Karpas-422 (cell line): ENCODE results near the gene FLOT2. TPM values are rescaled to one million over a fixed set of nuclear protein-coding genes. Genes with fewer than 3 reads are reported as not detected.

Source experiments
- DNase-seq: peaks from one replicate; pipeline ENCODE4 v3.0.0-alpha.2; 2015
- H2AFZ ChIP-seq: fragments of 200-600 bp; sonication (generic); 2 replicates; pipeline ENCODE4 v1.6.1; 2014; ENCODE audit warnings: antibody characterized with exemption, low read length, mixed read lengths
- H3K27ac ChIP-seq: fragments of 200-600 bp; sonication (generic); 2 replicates; pipeline ENCODE4 v1.5.1; 2014; ENCODE audit warnings: mild to moderate bottlenecking, low read length, moderate library complexity
- H3K27me3 ChIP-seq: fragments of 200-600 bp; sonication (generic); 2 replicates; pipeline ENCODE4 v1.6.1; 2014; ENCODE audit warnings: low read length, mixed read lengths
- H3K36me3 ChIP-seq: fragments of 200-600 bp; sonication (generic); 2 replicates; pipeline ENCODE4 v1.6.1; 2014; ENCODE audit warnings: low read length, mixed read lengths; ENCODE audit not compliant: insufficient read depth
- H3K4me1 ChIP-seq: fragments of 200-600 bp; sonication (generic); 2 replicates; pipeline ENCODE4 v1.6.1; 2014; ENCODE audit warnings: mild to moderate bottlenecking, low read length, mixed read lengths
- H3K4me2 ChIP-seq: fragments of 200-600 bp; sonication (generic); 2 replicates; pipeline ENCODE4 v1.6.1; 2014; ENCODE audit warnings: low read length, low read depth, mild to moderate bottlenecking; ENCODE audit not compliant: poor library complexity, severe bottlenecking
- H3K4me3 ChIP-seq: fragments of 200-600 bp; sonication (generic); 2 replicates; pipeline ENCODE4 v1.5.1; 2014; ENCODE audit warnings: mild to moderate bottlenecking, antibody characterized with exemption, low read length, mixed read lengths
- H3K79me2 ChIP-seq: fragments of 200-600 bp; sonication (generic); 2 replicates; pipeline ENCODE4 v1.6.1; 2014; ENCODE audit warnings: mild to moderate bottlenecking, low read length, mixed read lengths
- H3K9ac ChIP-seq: fragments of 200-600 bp; sonication (generic); 2 replicates; pipeline ENCODE4 v1.6.0; 2014; ENCODE audit warnings: low read length
- H3K9me2 ChIP-seq: fragments of 200-600 bp; sonication (generic), shearing (Covaris generic); replicated peaks from 2 replicates; pipeline ENCODE4 v1.6.0; 2014; ENCODE audit warnings: mild to moderate bottlenecking, low read length, moderate library complexity; ENCODE audit not compliant: insufficient read depth
- H3K9me3 ChIP-seq: fragments of 300-700, 200-600 bp; sonication (generic); 2 replicates; pipeline ENCODE4 v1.6.1; 2014; ENCODE audit warnings: low read length, mixed read lengths
- H4K20me1 ChIP-seq: fragments of 200-600 bp; sonication (generic); 2 replicates; pipeline ENCODE4 v1.6.1; 2014; ENCODE audit warnings: mild to moderate bottlenecking, antibody characterized with exemption, low read length, low read depth; ENCODE audit not compliant: insufficient read depth
- total RNA-seq: library from RNA; depleted of rRNA; stranded (reverse); fragments of >200 nt; shearing (Covaris generic); gene quantifications from 2 replicates; pipeline ENCODE4 v1.2.3, GENCODE V29; 2014; ENCODE audit warnings: low replicate concordance

Gene FLOT2
- total RNA-seq, 1 experiment from 2014 or later = 35.8 TPM

DNA sequence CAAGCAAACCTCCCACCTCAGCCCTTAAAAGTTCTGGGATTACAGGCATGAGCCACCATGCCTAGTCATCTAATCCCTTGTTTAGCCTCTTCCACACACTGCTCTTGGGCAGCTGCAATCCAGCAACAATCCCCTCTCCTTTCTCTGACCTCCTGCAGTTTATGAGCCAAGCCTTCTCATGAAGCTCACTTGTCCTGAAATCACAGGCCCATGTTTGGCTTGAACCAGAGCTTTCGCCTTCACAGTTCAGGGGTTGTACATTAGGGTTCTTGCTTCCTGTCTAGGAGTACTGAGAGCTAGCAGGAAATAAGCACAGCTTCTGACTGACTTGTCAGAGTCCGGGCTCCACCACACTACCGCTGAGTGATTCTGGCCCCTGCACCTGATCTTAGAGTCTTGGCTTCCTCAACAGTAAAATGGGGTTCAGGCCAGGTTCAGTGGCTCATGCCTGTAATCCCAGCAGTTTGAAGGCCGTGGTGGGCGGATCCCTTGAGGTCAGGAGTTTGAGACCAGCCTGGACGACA lies 26.4 kb downstream of the FLOT2 start:
- Histone ChIP-seq H3K9me3 (no peaks in the 10 kb centered on the region), H3K27ac (no peak overlapping the region), H3K79me2 (no peaks in the 10 kb centered on the region), H4K20me1 (no peaks in the 10 kb centered on the region), H3K27me3 (no peaks in the 10 kb centered on the region), H3K9me2 (no peaks in the 10 kb centered on the region), H3K4me1 (peaks cover 7% of the 10 kb centered on the region), H3K4me3 (no peak overlapping the region), H2AFZ (no peak overlapping the region), H3K4me2 (no peak overlapping the region), H3K9ac (no peak overlapping the region), H3K36me3 (no peaks in the 10 kb centered on the region)
- no peak for DNase-seq

DNA sequence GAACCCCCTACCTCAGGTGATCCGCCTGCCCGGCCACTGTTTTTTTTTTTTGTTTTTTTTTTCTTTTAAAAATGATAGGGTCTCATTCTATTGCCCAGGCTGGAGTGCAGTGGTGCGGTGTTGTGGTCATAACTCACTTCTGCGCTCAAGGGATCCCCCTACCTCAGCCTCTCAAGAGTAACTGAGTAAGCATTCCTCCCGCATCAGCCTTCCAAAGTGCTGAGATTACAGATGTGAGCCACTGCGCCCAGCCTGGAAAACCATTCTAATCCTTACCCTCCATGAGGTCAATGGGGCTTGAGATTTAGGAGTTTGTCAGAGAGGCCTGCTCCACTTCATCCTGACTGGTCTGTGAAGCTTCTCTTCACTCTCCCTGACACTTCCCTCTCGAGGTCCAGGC lies 30.3 kb downstream of the FLOT2 start:
- H3K4me3 ChIP-seq = no peak overlapping the region
- no peak for DNase-seq
- H3K27ac ChIP-seq = no peak overlapping the region
- no peak overlapping the region for H3K4me2 ChIP-seq
- H3K36me3 ChIP-seq = no peaks in the 10 kb centered on the region
- no peaks in the 10 kb centered on the region for H3K79me2 ChIP-seq
- H3K9me2 ChIP-seq = no peaks in the 10 kb centered on the region
- no peak overlapping the region for H2AFZ ChIP-seq
- H3K9me3 ChIP-seq = no peaks in the 10 kb centered on the region
- no peak overlapping the region for H3K9ac ChIP-seq
- no peaks in the 10 kb centered on the region for H3K27me3 ChIP-seq
- peaks cover 6% of the 10 kb centered on the region for H3K4me1 ChIP-seq
- no peaks in the 10 kb centered on the region for H4K20me1 ChIP-seq

DNA sequence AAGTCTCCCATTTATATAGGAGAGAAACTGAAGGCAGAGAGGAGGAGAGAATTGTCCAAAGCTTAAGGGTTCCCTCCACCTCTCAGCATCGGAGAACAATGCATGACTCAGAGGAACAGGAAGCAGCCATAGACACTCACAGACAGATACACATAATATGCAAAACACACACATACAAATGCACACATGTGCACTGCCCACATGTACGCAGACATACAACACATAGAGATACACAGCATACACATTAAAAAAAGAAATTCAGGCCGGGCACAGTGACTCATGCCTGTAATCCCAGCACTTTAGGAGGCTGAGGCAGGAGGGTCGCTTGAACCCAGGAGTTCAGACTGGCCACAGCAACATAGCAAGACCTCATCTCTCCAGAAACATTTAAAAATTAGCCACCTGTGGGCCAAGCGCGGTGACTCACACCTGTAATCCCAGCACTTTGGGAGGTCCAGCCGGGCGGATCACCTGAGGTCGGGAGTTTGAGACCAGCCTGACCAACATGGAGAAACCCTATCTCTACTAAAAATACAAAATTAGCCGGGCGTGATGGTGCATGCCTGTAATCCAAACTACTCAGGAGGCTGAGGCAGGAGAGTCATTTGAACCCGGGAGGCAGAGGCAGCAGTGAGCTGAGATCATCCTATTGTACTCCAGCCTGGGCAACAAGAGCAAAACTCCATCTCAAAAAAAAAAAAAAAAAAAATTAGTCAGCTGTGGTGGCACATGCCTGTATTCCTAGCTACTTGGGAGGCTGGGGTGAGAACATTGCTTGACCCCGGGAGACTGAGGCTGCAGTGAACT lies 31.4 kb downstream of the FLOT2 start:
- H3K4me3 ChIP-seq = no peak overlapping the region
- peaks cover 6% of the 10 kb centered on the region for H3K4me1 ChIP-seq
- no peak overlapping the region for H2AFZ ChIP-seq
- H4K20me1 ChIP-seq = no peaks in the 10 kb centered on the region
- no peak for DNase-seq
- H3K27ac ChIP-seq = no peak overlapping the region
- H3K9ac ChIP-seq = no peak overlapping the region
- no peaks in the 10 kb centered on the region for H3K36me3 ChIP-seq
- no peak overlapping the region for H3K4me2 ChIP-seq
- H3K9me2 ChIP-seq = no peaks in the 10 kb centered on the region
- H3K79me2 ChIP-seq = no peaks in the 10 kb centered on the region
- no peaks in the 10 kb centered on the region for H3K9me3 ChIP-seq
- H3K27me3 ChIP-seq = no peaks in the 10 kb centered on the region

- Histone ChIP-seq H3K9me2 (no peaks in the 10 kb centered on the region), H3K4me3 (no peak overlapping the region), H3K4me2 (no peak overlapping the region), H3K9ac (no peak overlapping the region), H3K79me2 (no peaks in the 10 kb centered on the region), H3K9me3 (no peaks in the 10 kb centered on the region), H3K36me3 (no peaks in the 10 kb centered on the region), H3K27ac (no peak overlapping the region), H2AFZ (no peak overlapping the region), H4K20me1 (no peaks in the 10 kb centered on the region), H3K27me3 (no peaks in the 10 kb centered on the region), H3K4me1 (peaks cover 6% of the 10 kb centered on the region)
- no peak for DNase-seq
Measured at GRCh38 chr17:28864991-28865849, 32.3 kb downstream of the FLOT2 start.

GRCh38 chr17:28863953-28864352 lies 33.6 kb downstream of the FLOT2 start:
- no peaks in the 10 kb centered on the region for H3K9me2 ChIP-seq
- no peak overlapping the region for H3K4me2 ChIP-seq
- no peaks in the 10 kb centered on the region for H3K27me3 ChIP-seq
- H3K4me1 ChIP-seq = peaks cover 6% of the 10 kb centered on the region
- H3K4me3 ChIP-seq = no peak overlapping the region
- H3K9ac ChIP-seq = no peak overlapping the region
- DNase-seq = no peak
- no peak overlapping the region for H3K27ac ChIP-seq
- H3K79me2 ChIP-seq = no peaks in the 10 kb centered on the region
- H3K36me3 ChIP-seq = peaks cover 2% of the 10 kb centered on the region; the same call in 1 of the 2 replicates
- no peaks in the 10 kb centered on the region for H4K20me1 ChIP-seq
- no peaks in the 10 kb centered on the region for H3K9me3 ChIP-seq
- H2AFZ ChIP-seq = no peak overlapping the region

GRCh38 chr17:28862561-28862960 lies 35.0 kb downstream of the FLOT2 start:
- Histone ChIP-seq H4K20me1 (no peaks in the 10 kb centered on the region), H2AFZ (no peak overlapping the region), H3K9ac (no peak overlapping the region), H3K9me2 (no peaks in the 10 kb centered on the region), H3K36me3 (peaks cover 7% of the 10 kb centered on the region; the same call in 1 of the 2 replicates), H3K4me1 (peaks cover 6% of the 10 kb centered on the region), H3K4me3 (no peak overlapping the region), H3K4me2 (no peak overlapping the region), H3K27me3 (no peaks in the 10 kb centered on the region), H3K27ac (no peak overlapping the region), H3K79me2 (no peaks in the 10 kb centered on the region), H3K9me3 (no peaks in the 10 kb centered on the region)
- DNase-seq = no peak

DNA sequence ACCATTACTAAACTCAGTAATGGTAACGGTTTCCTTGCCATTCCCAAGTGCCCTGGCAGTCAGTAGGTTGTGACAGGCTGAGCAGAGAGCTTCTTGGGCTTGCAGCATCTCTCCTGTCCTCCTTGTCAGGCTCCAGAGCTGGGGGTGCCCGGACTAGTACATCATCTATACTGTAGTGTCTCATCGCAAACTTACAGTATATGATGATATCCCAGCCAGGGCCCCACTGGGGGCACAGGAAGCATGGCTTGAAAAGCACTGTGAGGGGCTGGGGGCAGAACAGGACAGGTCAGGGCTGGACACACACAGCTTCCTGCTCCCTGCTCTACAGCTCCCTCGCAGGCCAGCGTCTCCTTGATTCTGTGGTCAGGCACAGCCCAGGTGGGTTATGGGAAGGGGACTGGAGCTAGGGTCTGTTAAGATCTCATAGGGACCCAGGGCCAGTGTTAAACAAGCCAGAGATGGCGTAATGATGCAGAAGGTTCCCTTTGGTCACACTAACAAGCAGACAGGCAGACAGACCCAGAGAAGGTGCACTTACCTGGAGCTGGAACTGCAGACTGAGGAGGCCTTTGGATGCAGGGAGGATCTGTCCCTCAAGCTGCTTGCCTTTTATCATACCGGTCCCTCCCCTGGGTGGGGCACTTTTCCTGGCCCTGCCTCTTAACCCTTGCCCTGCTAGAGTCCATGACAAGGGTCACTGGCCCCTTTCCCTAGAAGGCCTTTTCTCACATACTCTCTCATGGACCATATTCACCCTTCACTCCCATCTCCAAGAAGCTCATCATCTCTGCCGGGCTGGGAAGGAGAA lies 35.9 kb downstream of the FLOT2 start:
- Histone ChIP-seq H3K27me3 (no peaks in the 10 kb centered on the region), H3K4me2 (no peak overlapping the region), H3K79me2 (no peaks in the 10 kb centered on the region), H3K9me2 (no peaks in the 10 kb centered on the region), H3K4me1 (peaks cover 6% of the 10 kb centered on the region), H3K36me3 (peaks cover 7% of the 10 kb centered on the region; the same call in 1 of the 2 replicates), H4K20me1 (no peaks in the 10 kb centered on the region), H3K27ac (no peak overlapping the region), H3K9ac (no peak overlapping the region), H3K9me3 (no peaks in the 10 kb centered on the region), H2AFZ (no peak overlapping the region), H3K4me3 (no peak overlapping the region)
- no peak for DNase-seq
